GM23338 (cell line): Measurements from ENCODE around the gene NDST3. TPM values are rescaled to one million over a fixed set of nuclear protein-coding genes. Genes with fewer than 3 reads are reported as not detected.
"Not testable (repeated sequence)": the region's sequence is repeated elsewhere in the genome, so short reads cannot be mapped to it uniquely, and the experiment has no call there.

ENCODE experiments used
- ATAC-seq: fragments of 200-7000 bp; cut with Tn5 transposase; 3 replicates; pipeline ENCODE4 v1.9.1; 2020
- DNase-seq: peaks from one replicate; pipeline ENCODE4 v3.0.0-alpha.2; 2015; ENCODE audit warnings: low spot score
- H2AFZ ChIP-seq: fragments of 200-600 bp; sonication (generic); 2 replicates; pipeline ENCODE4 v1.8.0; 2016; ENCODE audit warnings: antibody characterized with exemption, mild to moderate bottlenecking, moderate library complexity
- H3F3A ChIP-seq: fragments of 200-600 bp; sonication (generic); replicated peaks from 2 replicates; pipeline ENCODE4 v1.8.0; 2017; ENCODE audit warnings: antibody characterized with exemption, mixed run types, low read depth
- H3K27ac ChIP-seq: fragments of 200-600 bp; sonication (generic); 2 replicates; pipeline ENCODE4 v1.6.1; 2016; ENCODE audit warnings: low read depth
- H3K27me3 ChIP-seq: fragments of 200-600 bp; sonication (generic); 2 replicates; pipeline ENCODE4 v1.8.0; 2016; ENCODE audit warnings: mild to moderate bottlenecking, mixed run types, moderate library complexity; ENCODE audit not compliant: insufficient read depth
- H3K36me3 ChIP-seq: fragments of 200-600 bp; sonication (generic); 2 replicates; pipeline ENCODE4 v1.8.0; 2016; ENCODE audit warnings: mild to moderate bottlenecking; ENCODE audit not compliant: insufficient read depth
- H3K4me1 ChIP-seq: fragments of 200-600 bp; sonication (generic); 2 replicates; pipeline ENCODE4 v1.8.0; 2016; ENCODE audit warnings: mild to moderate bottlenecking, moderate library complexity; ENCODE audit not compliant: insufficient read depth
- H3K4me2 ChIP-seq: fragments of 200-600 bp; sonication (generic); 2 replicates; pipeline ENCODE4 v1.7.1; 2017; ENCODE audit warnings: mixed run types
- H3K4me3 ChIP-seq: fragments of 200-600 bp; sonication (generic); 2 replicates; pipeline ENCODE4 v1.6.1; 2016; ENCODE audit warnings: mixed run types
- H3K79me2 ChIP-seq: fragments of 200-600 bp; sonication (generic); replicated peaks from 2 replicates; pipeline ENCODE4 v1.8.0; 2017; ENCODE audit warnings: mild to moderate bottlenecking; ENCODE audit not compliant: insufficient read depth
- H3K9me2 ChIP-seq: fragments of 200-600 bp; sonication (generic); 2 replicates; pipeline ENCODE4 v1.8.0; 2017; ENCODE audit not compliant: insufficient read depth
- H4K20me1 ChIP-seq: fragments of 200-600 bp; sonication (generic); replicated peaks from 2 replicates; pipeline ENCODE4 v1.8.0; 2017; ENCODE audit warnings: mild to moderate bottlenecking; ENCODE audit not compliant: insufficient read depth
- H3K27ac Mint-ChIP-seq: 2 replicates; pipeline ENCODE4 v1.8.0; 2020; ENCODE audit warnings: inconsistent platforms, mild to moderate bottlenecking, moderate library complexity, mixed read lengths
- H3K27me3 Mint-ChIP-seq: 3 replicates; pipeline ENCODE4 v1.8.0; 2022; ENCODE audit warnings: low read depth, mild to moderate bottlenecking, moderate library complexity, mixed read lengths, inconsistent platforms; ENCODE audit not compliant: insufficient read depth, poor library complexity
- H3K36me3 Mint-ChIP-seq: 3 replicates; pipeline ENCODE4 v1.8.0; 2021; ENCODE audit warnings: low read depth, mild to moderate bottlenecking, inconsistent platforms, moderate library complexity, mixed read lengths
- H3K4me1 Mint-ChIP-seq: 3 replicates; pipeline ENCODE4 v1.8.0; 2020; ENCODE audit warnings: mild to moderate bottlenecking, inconsistent platforms, mixed read lengths
- H3K4me3 Mint-ChIP-seq: 3 replicates; pipeline ENCODE4 v1.8.0; 2021; ENCODE audit warnings: moderate library complexity, mild to moderate bottlenecking, inconsistent platforms, mixed read lengths
- H3K9me3 Mint-ChIP-seq: 3 replicates; pipeline ENCODE4 v1.8.0; 2020; ENCODE audit warnings: moderate library complexity, mild to moderate bottlenecking, inconsistent platforms, mixed read lengths
- CREB1 ChIP-seq: fragments of 250-450 bp; sonication (Bioruptor Pico); IDR thresholded peaks from 2 replicates; pipeline ENCODE4 v1.5.0; 2020; ENCODE audit warnings: low read depth, mild to moderate bottlenecking, moderate library complexity
- CTCF ChIP-seq, 2 experiments: fragments of 200-600 bp in 1 of 2; sonication (generic) in 1 of 2; conservative IDR thresholded peaks; 2 replicates each; pipeline versions ENCODE4 v1.5.1 to v1.6.1; 2016 to 2017; ENCODE audit warnings: antibody characterized with exemption in 2 of 2, low read depth in 2 of 2, mild to moderate bottlenecking in 2 of 2, moderate library complexity in 1 of 2
- EZH2 ChIP-seq: fragments of 200-600 bp; sonication (generic); IDR thresholded peaks from one replicate; pipeline ENCODE4 v1.8.0; 2017; ENCODE audit warnings: antibody characterized with exemption, mild to moderate bottlenecking, low read depth; ENCODE audit not compliant: unreplicated experiment
- NANOG ChIP-seq: IDR thresholded peaks from 2 replicates; pipeline ENCODE4 v1.6.1; 2016; ENCODE audit warnings: antibody characterized with exemption, borderline replicate concordance
- STAT1 ChIP-seq: IDR thresholded peaks from one replicate; pipeline ENCODE4 v1.6.1; 2016; ENCODE audit warnings: antibody characterized with exemption; ENCODE audit not compliant: unreplicated experiment
- ZNF462 ChIP-seq: fragments of 250-450 bp; sonication (Bioruptor Pico); IDR thresholded peaks from 2 replicates; pipeline ENCODE4 v1.5.0; 2020; ENCODE audit warnings: mild to moderate bottlenecking, moderate library complexity
- polyA plus RNA-seq: library from polyadenylated mRNA; unstranded; fragments of >200 nt; fragmentation: Nextera tagmentation; extraction: Ambion mirVana; gene quantifications from 2 replicates; pipeline ENCODE4 v1.2.1, GENCODE V29; 2016
- total RNA-seq: library from RNA; depleted of rRNA; stranded (reverse); fragments of >200 nt; shearing (Covaris generic); gene quantifications from 2 replicates; pipeline ENCODE4 v1.2.3, GENCODE V29; 2014
- TF ChIP-seq, protein P1 (sequence below): IDR thresholded peaks from one replicate; pipeline ENCODE4 v1.6.1; 2018; ENCODE audit warnings: antibody characterized with exemption; ENCODE audit not compliant: unreplicated experiment

NDST3 gene
- total and polyA plus RNA-seq, 2 experiments from 2014 or later = 0.19 to 0.56 TPM

- TF ChIP-seq, protein P1, sequence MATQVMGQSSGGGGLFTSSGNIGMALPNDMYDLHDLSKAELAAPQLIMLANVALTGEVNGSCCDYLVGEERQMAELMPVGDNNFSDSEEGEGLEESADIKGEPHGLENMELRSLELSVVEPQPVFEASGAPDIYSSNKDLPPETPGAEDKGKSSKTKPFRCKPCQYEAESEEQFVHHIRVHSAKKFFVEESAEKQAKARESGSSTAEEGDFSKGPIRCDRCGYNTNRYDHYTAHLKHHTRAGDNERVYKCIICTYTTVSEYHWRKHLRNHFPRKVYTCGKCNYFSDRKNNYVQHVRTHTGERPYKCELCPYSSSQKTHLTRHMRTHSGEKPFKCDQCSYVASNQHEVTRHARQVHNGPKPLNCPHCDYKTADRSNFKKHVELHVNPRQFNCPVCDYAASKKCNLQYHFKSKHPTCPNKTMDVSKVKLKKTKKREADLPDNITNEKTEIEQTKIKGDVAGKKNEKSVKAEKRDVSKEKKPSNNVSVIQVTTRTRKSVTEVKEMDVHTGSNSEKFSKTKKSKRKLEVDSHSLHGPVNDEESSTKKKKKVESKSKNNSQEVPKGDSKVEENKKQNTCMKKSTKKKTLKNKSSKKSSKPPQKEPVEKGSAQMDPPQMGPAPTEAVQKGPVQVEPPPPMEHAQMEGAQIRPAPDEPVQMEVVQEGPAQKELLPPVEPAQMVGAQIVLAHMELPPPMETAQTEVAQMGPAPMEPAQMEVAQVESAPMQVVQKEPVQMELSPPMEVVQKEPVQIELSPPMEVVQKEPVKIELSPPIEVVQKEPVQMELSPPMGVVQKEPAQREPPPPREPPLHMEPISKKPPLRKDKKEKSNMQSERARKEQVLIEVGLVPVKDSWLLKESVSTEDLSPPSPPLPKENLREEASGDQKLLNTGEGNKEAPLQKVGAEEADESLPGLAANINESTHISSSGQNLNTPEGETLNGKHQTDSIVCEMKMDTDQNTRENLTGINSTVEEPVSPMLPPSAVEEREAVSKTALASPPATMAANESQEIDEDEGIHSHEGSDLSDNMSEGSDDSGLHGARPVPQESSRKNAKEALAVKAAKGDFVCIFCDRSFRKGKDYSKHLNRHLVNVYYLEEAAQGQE = no peak
Measured at GRCh38 chr4:118265312-118266144, 231.2 kb downstream of the NDST3 start (continued).

DNA sequence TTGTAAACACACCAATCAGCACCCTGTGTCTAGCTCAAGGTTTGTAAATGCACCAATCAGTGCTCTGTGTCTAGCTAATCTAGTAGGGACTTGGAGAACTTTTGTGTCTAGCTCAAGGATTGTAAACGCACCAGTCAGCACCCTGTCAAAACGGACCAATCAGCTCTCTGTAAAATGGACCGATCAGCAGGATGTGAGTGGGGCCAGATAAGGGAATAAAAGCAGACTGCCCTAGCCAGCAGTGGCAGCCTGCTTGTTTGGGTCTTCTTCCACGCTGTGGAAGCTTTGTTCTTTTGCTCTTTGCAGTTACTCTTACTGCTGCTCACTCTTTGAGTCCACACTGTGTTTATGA is 231.8 kb downstream of the NDST3 start:
- H3K4me2 ChIP-seq, H3K36me3 Mint-ChIP-seq, ATAC-seq, H3K4me1 ChIP-seq, H3K27me3 ChIP-seq, H3K9me3 Mint-ChIP-seq, H3K79me2 ChIP-seq, H3F3A ChIP-seq, H4K20me1 ChIP-seq, H3K4me1 Mint-ChIP-seq, H3K9me2 ChIP-seq, DNase-seq, H3K27ac Mint-ChIP-seq, H3K36me3 ChIP-seq, H3K27ac ChIP-seq: not testable (repeated sequence)
- Histone ChIP-seq H2AFZ (0 out of 2 replicates have a peak overlapping the region, but pooled peaks have one; percentile 25), H3K4me3 (peak overlapping the region; percentile 62; the same call in 1 of the 2 replicates)
- H3K27me3 Mint-ChIP-seq = peaks cover 13% of the 10 kb centered on the region
- H3K4me3 Mint-ChIP-seq = peak overlapping the region; percentile 42; the same call in 1 of the 3 replicates

- Mint-ChIP-seq H3K27ac (no peak overlapping the region), H3K36me3 (no peaks in the 10 kb centered on the region), H3K27me3 (peaks cover 13% of the 10 kb centered on the region), H3K9me3 (no peaks in the 10 kb centered on the region), H3K4me1 (no peaks in the 10 kb centered on the region), H3K4me3 (no peak overlapping the region)
- no peak overlapping the region for H3K4me2 ChIP-seq
- ATAC-seq (no peak), DNase-seq (no peak)
- H3K79me2 ChIP-seq = no peaks in the 10 kb centered on the region
- H3K4me1 ChIP-seq = no peaks in the 10 kb centered on the region
- H4K20me1 ChIP-seq = no peaks in the 10 kb centered on the region
- no peaks in the 10 kb centered on the region for H3K36me3 ChIP-seq
- H3K9me2 ChIP-seq = peaks cover 6% of the 10 kb centered on the region
- H3F3A ChIP-seq = no peaks in the 10 kb centered on the region
- H3K27me3 ChIP-seq = peaks cover 5% of the 10 kb centered on the region; the same call in 1 of the 2 replicates
- H3K4me3 ChIP-seq = no peak overlapping the region
- H2AFZ ChIP-seq = no peak overlapping the region
- H3K27ac ChIP-seq = no peak overlapping the region
- TF ChIP-seq STAT1 = no peak
- no peak for TF ChIP-seq CREB1 (CRISPR knock-in tag)
- TF ChIP-seq CTCF (conservative IDR thresholded peaks at IDR 0.05; ENCODE audit: low read depth in 2 of 2) = no peak
- TF ChIP-seq NANOG = no peak
- no peak for TF ChIP-seq EZH2
- no peak for TF ChIP-seq ZNF462 (CRISPR knock-in tag)
Measured at GRCh38 chr4:118268780-118269179, 234.5 kb downstream of the NDST3 start.
